Measurements from ENCODE around the gene STPG3.

STPG3 gene

DNA sequence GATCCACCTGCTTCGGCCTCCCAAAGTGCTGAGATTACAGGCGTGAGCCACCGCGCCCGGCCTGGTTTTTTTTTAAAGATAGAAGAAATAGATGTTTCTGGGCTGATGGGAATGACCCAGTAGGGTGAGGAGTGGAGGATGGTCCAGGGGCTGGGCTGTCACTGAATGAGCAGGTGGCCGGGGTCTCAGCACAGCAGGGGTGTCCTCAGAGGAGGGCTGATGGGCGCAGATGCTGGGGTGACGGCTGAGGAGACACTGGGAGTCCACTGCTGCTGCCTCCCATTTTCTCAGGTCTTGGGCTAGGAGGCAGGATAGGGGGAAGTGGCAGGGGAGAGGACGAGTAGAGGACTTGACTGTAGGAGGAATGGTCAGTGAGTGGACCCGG lies 24.1 kb downstream of the STPG3 start:
- no peaks in the 10 kb centered on the region for H3K9me3 ChIP-seq (replicated peaks; ENCODE audit: insufficient read depth, low read length)
- no peaks in the 10 kb centered on the region for H4K20me1 ChIP-seq (ENCODE audit: insufficient read depth, low read length)
- H3K4me3 ChIP-seq (ENCODE audit: low read length), result no peak overlapping the region
- peaks cover 8% of the 10 kb centered on the region; the same call in 1 of the 2 replicates for H3K79me2 ChIP-seq (ENCODE audit: low read length)
- no peaks in the 10 kb centered on the region for H3F3A ChIP-seq (ENCODE audit: insufficient read depth, low read length)
- H3K27me3 ChIP-seq (replicated peaks; ENCODE audit: insufficient read depth, low read length), result no peaks in the 10 kb centered on the region
- peaks cover 3% of the 10 kb centered on the region; the same call in 1 of the 2 replicates for H3K4me1 ChIP-seq (ENCODE audit: low read length)
- no peaks in the 10 kb centered on the region for H3K36me3 ChIP-seq (replicated peaks; ENCODE audit: insufficient read depth, low read length)
- H2AFZ ChIP-seq (ENCODE audit: low read length), result no peak overlapping the region
- no peak overlapping the region for H3K27ac ChIP-seq (ENCODE audit: low read length)
- TF ChIP-seq, protein P1, sequence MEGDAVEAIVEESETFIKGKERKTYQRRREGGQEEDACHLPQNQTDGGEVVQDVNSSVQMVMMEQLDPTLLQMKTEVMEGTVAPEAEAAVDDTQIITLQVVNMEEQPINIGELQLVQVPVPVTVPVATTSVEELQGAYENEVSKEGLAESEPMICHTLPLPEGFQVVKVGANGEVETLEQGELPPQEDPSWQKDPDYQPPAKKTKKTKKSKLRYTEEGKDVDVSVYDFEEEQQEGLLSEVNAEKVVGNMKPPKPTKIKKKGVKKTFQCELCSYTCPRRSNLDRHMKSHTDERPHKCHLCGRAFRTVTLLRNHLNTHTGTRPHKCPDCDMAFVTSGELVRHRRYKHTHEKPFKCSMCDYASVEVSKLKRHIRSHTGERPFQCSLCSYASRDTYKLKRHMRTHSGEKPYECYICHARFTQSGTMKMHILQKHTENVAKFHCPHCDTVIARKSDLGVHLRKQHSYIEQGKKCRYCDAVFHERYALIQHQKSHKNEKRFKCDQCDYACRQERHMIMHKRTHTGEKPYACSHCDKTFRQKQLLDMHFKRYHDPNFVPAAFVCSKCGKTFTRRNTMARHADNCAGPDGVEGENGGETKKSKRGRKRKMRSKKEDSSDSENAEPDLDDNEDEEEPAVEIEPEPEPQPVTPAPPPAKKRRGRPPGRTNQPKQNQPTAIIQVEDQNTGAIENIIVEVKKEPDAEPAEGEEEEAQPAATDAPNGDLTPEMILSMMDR (IDR thresholded peaks at IDR 0.05; ENCODE audit: low read length), result no peak
- no peak for TF ChIP-seq EZH2 (optimal IDR thresholded peaks at IDR 0.05; ENCODE audit: low read depth, low read length)
- no peak for TF ChIP-seq EZH2phosphoT487 (IDR thresholded peaks at IDR 0.05; ENCODE audit: low read length)
- H3K9ac ChIP-seq (ENCODE audit: low read length), result no peak overlapping the region
- H3K9me2 ChIP-seq (replicated peaks; ENCODE audit: insufficient read depth, low read length), result no peaks in the 10 kb centered on the region
- H3K4me2 ChIP-seq (ENCODE audit: low read depth, low read length), result no peak overlapping the region
- DNase-seq, result no peak

DNA sequence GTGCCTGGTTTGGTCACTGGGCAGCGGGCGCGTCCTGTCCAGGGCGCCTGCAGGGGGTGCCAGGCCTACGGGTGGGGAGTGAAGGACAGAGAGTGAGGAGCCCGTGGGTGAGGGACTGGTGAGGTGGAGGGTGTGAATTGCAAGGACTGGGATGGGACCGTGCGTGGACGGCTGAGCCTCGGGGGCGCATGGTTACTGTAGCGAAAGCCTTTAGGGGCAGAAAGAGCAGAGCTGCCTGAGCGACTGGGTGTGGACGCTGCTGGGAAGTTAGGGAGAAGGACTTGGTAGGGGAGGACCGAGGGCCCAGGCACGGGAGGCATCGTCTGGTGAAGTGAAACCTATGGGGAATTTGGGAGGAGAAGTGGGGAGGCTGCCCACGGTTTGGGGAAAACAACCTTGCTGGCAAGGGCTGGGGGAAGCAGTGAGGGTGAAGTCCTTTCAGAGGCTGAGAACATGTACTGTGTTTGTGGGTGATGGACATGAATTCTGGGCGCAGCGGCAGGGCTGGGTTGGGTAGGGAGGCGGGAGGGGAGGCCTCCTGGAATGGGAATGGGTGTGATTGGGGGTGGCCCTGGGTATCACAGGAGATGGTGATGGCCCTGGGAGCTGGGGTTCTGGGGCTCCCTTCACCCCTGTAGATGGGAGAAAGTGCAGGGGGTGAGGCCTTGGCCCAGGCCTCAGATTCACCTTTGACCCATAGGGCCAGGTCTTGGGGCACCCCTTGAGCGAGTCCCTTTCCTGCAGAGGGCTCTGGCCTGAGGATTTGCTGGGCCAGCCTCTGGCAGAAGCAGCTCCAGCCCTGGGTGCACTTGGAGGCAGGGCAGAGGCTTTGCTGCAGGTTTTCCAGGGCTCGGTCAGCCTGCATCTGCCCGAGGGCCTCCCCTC lies 24.7 kb downstream of the STPG3 start:
- TF ChIP-seq EZH2phosphoT487 (IDR thresholded peaks at IDR 0.05; ENCODE audit: low read length) (no peak), EZH2 (optimal IDR thresholded peaks at IDR 0.05; ENCODE audit: low read depth, low read length) (no peak)
- TF ChIP-seq, protein P1 (IDR thresholded peaks at IDR 0.05; ENCODE audit: low read length), result no peak
- Histone ChIP-seq H3K27ac (ENCODE audit: low read length) (no peak overlapping the region), H4K20me1 (ENCODE audit: insufficient read depth, low read length) (no peaks in the 10 kb centered on the region), H3K36me3 (replicated peaks; ENCODE audit: insufficient read depth, low read length) (no peaks in the 10 kb centered on the region), H2AFZ (ENCODE audit: low read length) (no peak overlapping the region), H3K4me2 (ENCODE audit: low read depth, low read length) (no peak overlapping the region), H3F3A (ENCODE audit: insufficient read depth, low read length) (no peaks in the 10 kb centered on the region), H3K4me1 (ENCODE audit: low read length) (peaks cover 3% of the 10 kb centered on the region; the same call in 1 of the 2 replicates), H3K9ac (ENCODE audit: low read length) (no peak overlapping the region), H3K4me3 (ENCODE audit: low read length) (no peak overlapping the region), H3K27me3 (replicated peaks; ENCODE audit: insufficient read depth, low read length) (no peaks in the 10 kb centered on the region), H3K9me2 (replicated peaks; ENCODE audit: insufficient read depth, low read length) (no peaks in the 10 kb centered on the region), H3K9me3 (replicated peaks; ENCODE audit: insufficient read depth, low read length) (no peaks in the 10 kb centered on the region), H3K79me2 (ENCODE audit: low read length) (peaks cover 8% of the 10 kb centered on the region; the same call in 1 of the 2 replicates)
- no peak for DNase-seq

DNA sequence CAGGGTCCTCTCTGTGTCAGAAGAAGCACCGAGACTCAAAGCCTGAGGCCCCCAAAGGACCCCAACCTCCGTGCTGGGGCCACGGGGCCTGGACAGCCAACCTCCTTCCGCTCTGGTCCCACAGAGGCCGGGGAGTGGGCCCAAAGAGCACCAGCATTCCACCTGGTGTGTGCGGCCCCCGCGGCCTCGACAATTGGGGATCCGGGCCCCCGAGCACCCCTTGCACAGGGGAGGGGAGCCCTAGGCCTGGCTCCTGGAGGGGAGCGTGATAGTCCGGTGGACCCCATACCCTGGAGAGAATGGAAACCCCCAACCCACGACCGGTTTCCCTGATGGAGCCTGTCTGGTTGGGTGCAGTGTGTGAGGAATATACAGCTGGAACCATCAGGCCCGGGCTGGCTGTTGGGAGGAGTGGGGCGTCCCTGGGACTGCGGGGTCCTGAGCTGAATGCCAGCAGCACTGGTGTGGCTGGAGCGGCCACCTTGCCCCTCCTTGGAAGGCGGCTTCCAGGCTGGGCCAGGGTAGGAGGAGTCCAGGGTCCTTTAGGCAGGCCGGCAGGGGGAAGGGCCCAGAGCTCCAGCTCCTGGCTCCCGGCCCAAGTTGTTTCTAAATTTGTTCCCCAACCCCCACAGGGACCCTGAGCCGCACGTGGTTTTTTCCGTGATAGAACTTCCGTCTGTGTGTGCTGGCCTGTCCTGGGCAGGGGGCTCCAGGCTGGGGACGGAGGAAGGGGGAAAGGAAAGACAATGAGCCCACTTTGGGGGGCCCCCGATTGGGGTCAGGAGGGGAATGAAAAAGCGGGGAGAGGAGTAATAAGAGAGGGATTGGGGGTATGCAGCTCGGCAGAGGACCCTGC lies 25.6 kb downstream of the STPG3 start:
- no peaks in the 10 kb centered on the region for H3K36me3 ChIP-seq (replicated peaks; ENCODE audit: insufficient read depth, low read length)
- no peaks in the 10 kb centered on the region for H4K20me1 ChIP-seq (ENCODE audit: insufficient read depth, low read length)
- TF ChIP-seq EZH2 (optimal IDR thresholded peaks at IDR 0.05; ENCODE audit: low read depth, low read length) (no peak), EZH2phosphoT487 (IDR thresholded peaks at IDR 0.05; ENCODE audit: low read length) (no peak)
- TF ChIP-seq, protein P1 (IDR thresholded peaks at IDR 0.05; ENCODE audit: low read length), result no peak
- no peaks in the 10 kb centered on the region for H3K27me3 ChIP-seq (replicated peaks; ENCODE audit: insufficient read depth, low read length)
- peak overlapping the region; percentile 75; the same call in 1 of the 2 replicates for H2AFZ ChIP-seq (ENCODE audit: low read length)
- H3K9me2 ChIP-seq (replicated peaks; ENCODE audit: insufficient read depth, low read length), result no peaks in the 10 kb centered on the region
- peaks cover 3% of the 10 kb centered on the region; the same call in 1 of the 2 replicates for H3K4me1 ChIP-seq (ENCODE audit: low read length)
- no peak overlapping the region; the same call in 1 of the 2 replicates for H3K4me3 ChIP-seq (ENCODE audit: low read length)
- H3K9ac ChIP-seq (ENCODE audit: low read length), result peak overlapping the region; percentile 70; the same call in 1 of the 2 replicates
- no peak for DNase-seq
- peak overlapping the region; percentile 79; the same call in 1 of the 2 replicates for H3K4me2 ChIP-seq (ENCODE audit: low read depth, low read length)
- H3F3A ChIP-seq (ENCODE audit: insufficient read depth, low read length), result no peaks in the 10 kb centered on the region
- H3K79me2 ChIP-seq (ENCODE audit: low read length), result peaks cover 8% of the 10 kb centered on the region; the same call in 1 of the 2 replicates
- H3K27ac ChIP-seq (ENCODE audit: low read length), result no peak overlapping the region
- H3K9me3 ChIP-seq (replicated peaks; ENCODE audit: insufficient read depth, low read length), result no peaks in the 10 kb centered on the region

All from MM.1S (cell line).